PC-3 (cell line): ENCODE measurements around the gene UGGT1.

Source experiments
- EZH2 ChIP-seq: fragments of 300-600 bp; sonication (generic); IDR thresholded peaks from one replicate; pipeline ENCODE4 v1.6.1; 2017; ENCODE audit warnings: antibody characterized with exemption, mild to moderate bottlenecking, low read length; ENCODE audit not compliant: unreplicated experiment
- EZH2phosphoT487 ChIP-seq: fragments of 300-600 bp; sonication (generic); IDR thresholded peaks from 2 replicates; pipeline ENCODE4 v1.6.1; 2018; ENCODE audit warnings: mild to moderate bottlenecking, antibody characterized with exemption, low read length, borderline replicate concordance
- TF ChIP-seq, protein P1 (sequence below): fragments of 300-600 bp; sonication (generic); conservative IDR thresholded peaks from 2 replicates; pipeline ENCODE4 v1.5.1; 2017; ENCODE audit warnings: antibody characterized with exemption, low read depth, mild to moderate bottlenecking, low read length

DNA sequence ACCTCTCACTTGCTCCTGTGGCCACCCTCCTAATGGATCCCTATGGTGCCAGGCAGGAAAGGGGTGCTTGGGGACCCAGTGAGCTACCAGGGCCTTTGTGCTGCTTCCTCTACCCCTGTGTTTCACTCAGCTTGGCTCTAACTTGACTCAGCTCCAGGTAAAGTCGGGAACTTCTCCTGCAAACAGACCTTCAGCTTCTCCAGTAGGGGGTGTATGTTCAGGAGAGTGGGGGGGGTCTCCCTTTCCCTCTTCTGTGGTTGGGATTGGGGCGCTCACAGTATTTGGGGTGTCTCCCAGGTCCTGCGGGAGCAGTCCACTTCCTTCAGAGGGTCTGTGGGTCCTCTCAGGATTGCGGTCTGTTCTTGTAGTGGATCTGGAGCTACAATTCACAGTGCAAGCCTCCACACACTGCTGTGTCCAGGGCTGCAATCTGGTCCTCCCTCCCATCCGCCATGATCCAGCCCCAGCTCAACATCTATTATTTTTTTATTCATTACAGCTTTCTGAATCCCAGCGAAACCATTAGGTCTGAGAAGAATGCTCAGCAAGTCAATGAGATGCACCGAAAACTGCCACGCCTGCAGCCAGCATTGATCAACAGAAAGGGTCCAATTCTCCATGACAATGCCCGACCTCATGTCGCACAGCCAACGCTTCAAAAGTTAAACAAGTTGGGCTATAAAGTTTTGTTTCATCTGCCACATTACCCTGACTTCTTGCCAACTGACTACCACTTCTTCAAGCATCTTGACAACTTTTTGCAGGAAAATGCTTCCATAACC lies 36.7 kb upstream of the UGGT1 start:
- TF ChIP-seq, protein P1, sequence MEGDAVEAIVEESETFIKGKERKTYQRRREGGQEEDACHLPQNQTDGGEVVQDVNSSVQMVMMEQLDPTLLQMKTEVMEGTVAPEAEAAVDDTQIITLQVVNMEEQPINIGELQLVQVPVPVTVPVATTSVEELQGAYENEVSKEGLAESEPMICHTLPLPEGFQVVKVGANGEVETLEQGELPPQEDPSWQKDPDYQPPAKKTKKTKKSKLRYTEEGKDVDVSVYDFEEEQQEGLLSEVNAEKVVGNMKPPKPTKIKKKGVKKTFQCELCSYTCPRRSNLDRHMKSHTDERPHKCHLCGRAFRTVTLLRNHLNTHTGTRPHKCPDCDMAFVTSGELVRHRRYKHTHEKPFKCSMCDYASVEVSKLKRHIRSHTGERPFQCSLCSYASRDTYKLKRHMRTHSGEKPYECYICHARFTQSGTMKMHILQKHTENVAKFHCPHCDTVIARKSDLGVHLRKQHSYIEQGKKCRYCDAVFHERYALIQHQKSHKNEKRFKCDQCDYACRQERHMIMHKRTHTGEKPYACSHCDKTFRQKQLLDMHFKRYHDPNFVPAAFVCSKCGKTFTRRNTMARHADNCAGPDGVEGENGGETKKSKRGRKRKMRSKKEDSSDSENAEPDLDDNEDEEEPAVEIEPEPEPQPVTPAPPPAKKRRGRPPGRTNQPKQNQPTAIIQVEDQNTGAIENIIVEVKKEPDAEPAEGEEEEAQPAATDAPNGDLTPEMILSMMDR, result no peak
- TF ChIP-seq EZH2, result no peak
- TF ChIP-seq EZH2phosphoT487, result no peak
